ENCODE measurements around the gene COL23A1.

Gene COL23A1

DNA sequence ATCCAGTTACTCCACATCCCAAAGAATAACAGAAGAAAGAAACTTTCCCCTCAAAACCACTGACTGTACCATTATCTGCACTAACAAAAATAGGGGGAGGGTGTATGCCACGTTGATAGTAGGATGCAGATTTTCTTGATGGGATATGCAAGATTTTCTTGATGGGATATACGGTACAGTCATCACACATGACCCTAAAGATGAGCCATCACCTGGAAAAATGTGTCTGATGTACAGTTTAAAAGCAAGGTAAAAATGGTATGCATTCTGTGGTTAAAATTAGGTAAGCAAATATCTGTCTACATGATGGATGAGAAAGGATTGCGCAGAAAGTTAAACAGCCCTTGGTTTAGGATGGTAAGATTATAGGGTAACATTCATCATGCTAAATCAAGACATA is 8.6 kb downstream of the COL23A1 start:
- DNase-seq = no peak
- H2AFZ ChIP-seq (ENCODE audit: low read length) = no peak overlapping the region
- TF ChIP-seq EZH2 (optimal IDR thresholded peaks at IDR 0.05; ENCODE audit: low read depth, low read length) (no peak), EZH2phosphoT487 (IDR thresholded peaks at IDR 0.05; ENCODE audit: low read length) (no peak)
- TF ChIP-seq, protein P1, sequence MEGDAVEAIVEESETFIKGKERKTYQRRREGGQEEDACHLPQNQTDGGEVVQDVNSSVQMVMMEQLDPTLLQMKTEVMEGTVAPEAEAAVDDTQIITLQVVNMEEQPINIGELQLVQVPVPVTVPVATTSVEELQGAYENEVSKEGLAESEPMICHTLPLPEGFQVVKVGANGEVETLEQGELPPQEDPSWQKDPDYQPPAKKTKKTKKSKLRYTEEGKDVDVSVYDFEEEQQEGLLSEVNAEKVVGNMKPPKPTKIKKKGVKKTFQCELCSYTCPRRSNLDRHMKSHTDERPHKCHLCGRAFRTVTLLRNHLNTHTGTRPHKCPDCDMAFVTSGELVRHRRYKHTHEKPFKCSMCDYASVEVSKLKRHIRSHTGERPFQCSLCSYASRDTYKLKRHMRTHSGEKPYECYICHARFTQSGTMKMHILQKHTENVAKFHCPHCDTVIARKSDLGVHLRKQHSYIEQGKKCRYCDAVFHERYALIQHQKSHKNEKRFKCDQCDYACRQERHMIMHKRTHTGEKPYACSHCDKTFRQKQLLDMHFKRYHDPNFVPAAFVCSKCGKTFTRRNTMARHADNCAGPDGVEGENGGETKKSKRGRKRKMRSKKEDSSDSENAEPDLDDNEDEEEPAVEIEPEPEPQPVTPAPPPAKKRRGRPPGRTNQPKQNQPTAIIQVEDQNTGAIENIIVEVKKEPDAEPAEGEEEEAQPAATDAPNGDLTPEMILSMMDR (IDR thresholded peaks at IDR 0.05; ENCODE audit: low read length) = no peak

DNA sequence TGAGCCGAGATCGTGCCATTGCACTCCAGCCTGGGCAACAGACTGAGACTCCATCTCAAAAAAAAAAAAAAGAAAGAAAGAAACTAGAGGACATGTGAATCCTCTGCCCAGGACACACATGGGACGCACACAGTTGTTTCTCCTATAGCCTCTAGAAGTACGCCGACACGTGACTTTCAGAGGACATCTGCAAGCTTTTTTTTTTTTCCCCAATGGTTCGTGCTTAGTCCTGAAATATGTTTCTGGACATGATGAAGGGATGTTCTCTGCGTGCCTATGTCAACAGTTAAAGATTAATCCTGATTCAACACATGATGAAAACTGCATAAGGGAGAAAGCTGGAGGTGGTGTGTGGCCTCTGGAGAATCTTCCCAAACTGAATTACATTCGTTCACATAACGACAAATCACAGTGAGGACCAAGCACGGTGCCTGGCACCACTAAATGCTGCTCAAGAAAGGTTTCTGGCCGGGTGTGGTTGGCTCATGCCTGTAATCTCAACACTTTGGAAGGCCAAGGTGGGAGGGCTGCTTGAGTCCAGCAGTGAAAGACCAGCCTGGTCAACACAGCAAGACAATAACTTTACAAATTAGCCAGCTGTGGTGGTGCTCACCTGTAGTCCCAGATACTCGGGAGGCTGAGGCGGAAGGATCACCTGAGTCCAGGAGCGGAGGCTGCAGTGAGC is 9.8 kb downstream of the COL23A1 start:
- TF ChIP-seq EZH2phosphoT487 (IDR thresholded peaks at IDR 0.05; ENCODE audit: low read length) (no peak), EZH2 (optimal IDR thresholded peaks at IDR 0.05; ENCODE audit: low read depth, low read length) (no peak)
- TF ChIP-seq, protein P1 (IDR thresholded peaks at IDR 0.05; ENCODE audit: low read length) = no peak
- H3K9me2 ChIP-seq (replicated peaks; ENCODE audit: insufficient read depth, low read length) = no peaks in the 10 kb centered on the region
- no peaks in the 10 kb centered on the region for H3K79me2 ChIP-seq (ENCODE audit: low read length)
- H3K9ac ChIP-seq (ENCODE audit: low read length) = no peak overlapping the region
- no peak overlapping the region for H2AFZ ChIP-seq (ENCODE audit: low read length)
- H3K4me2 ChIP-seq (ENCODE audit: low read depth, low read length) = no peak overlapping the region
- peaks cover 22% of the 10 kb centered on the region; the same call in 1 of the 2 replicates for H3K27me3 ChIP-seq (replicated peaks; ENCODE audit: insufficient read depth, low read length)
- no peak for DNase-seq
- no peaks in the 10 kb centered on the region for H3K9me3 ChIP-seq (replicated peaks; ENCODE audit: insufficient read depth, low read length)
- no peak overlapping the region for H3K4me3 ChIP-seq (ENCODE audit: low read length)
- no peaks in the 10 kb centered on the region for H3K4me1 ChIP-seq (ENCODE audit: low read length)
- no peak overlapping the region for H3K27ac ChIP-seq (ENCODE audit: low read length)
- no peaks in the 10 kb centered on the region for H3F3A ChIP-seq (ENCODE audit: insufficient read depth, low read length)
- H4K20me1 ChIP-seq (ENCODE audit: insufficient read depth, low read length) = no peaks in the 10 kb centered on the region
- H3K36me3 ChIP-seq (replicated peaks; ENCODE audit: insufficient read depth, low read length) = no peaks in the 10 kb centered on the region

More for the DNA sequence above, 8.6 kb downstream of the COL23A1 start:
- Histone ChIP-seq H3K4me2 (ENCODE audit: low read depth, low read length) (no peak overlapping the region), H3K36me3 (replicated peaks; ENCODE audit: insufficient read depth, low read length) (no peaks in the 10 kb centered on the region), H3K4me3 (ENCODE audit: low read length) (no peak overlapping the region), H3F3A (ENCODE audit: insufficient read depth, low read length) (no peaks in the 10 kb centered on the region), H3K4me1 (ENCODE audit: low read length) (no peaks in the 10 kb centered on the region), H3K9me2 (replicated peaks; ENCODE audit: insufficient read depth, low read length) (no peaks in the 10 kb centered on the region), H3K9ac (ENCODE audit: low read length) (no peak overlapping the region), H3K9me3 (replicated peaks; ENCODE audit: insufficient read depth, low read length) (no peaks in the 10 kb centered on the region), H4K20me1 (ENCODE audit: insufficient read depth, low read length) (no peaks in the 10 kb centered on the region), H3K79me2 (ENCODE audit: low read length) (no peaks in the 10 kb centered on the region), H3K27me3 (replicated peaks; ENCODE audit: insufficient read depth, low read length) (peaks cover 22% of the 10 kb centered on the region; the same call in 1 of the 2 replicates), H3K27ac (ENCODE audit: low read length) (no peak overlapping the region)

DNA sequence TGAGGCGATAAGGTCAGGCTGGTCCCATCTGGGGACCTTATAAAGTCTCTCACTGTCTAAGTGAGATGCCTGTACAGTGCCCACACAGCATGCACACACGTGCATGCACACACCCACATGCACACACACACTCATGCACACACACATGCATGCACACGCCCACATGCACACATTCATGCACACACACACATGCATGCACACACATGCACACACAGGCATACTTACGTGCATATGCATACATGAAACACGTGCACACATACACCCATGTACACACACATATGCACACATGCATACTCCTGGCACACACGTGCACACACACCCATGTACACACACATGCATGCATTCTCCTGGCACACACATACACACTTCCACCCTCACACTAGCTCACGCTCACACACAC is 12.2 kb downstream of the COL23A1 start:
- no peak overlapping the region for H3K27ac ChIP-seq (ENCODE audit: low read length)
- no peaks in the 10 kb centered on the region for H3K4me1 ChIP-seq (ENCODE audit: low read length)
- H3F3A ChIP-seq (ENCODE audit: insufficient read depth, low read length) = no peaks in the 10 kb centered on the region
- TF ChIP-seq EZH2phosphoT487 (IDR thresholded peaks at IDR 0.05; ENCODE audit: low read length) = no peak
- TF ChIP-seq EZH2 (optimal IDR thresholded peaks at IDR 0.05; ENCODE audit: low read depth, low read length) = no peak
- TF ChIP-seq, protein P1 (IDR thresholded peaks at IDR 0.05; ENCODE audit: low read length) = no peak
- H2AFZ ChIP-seq (ENCODE audit: low read length) = no peak overlapping the region
- H3K9me3 ChIP-seq (replicated peaks; ENCODE audit: insufficient read depth, low read length) = no peaks in the 10 kb centered on the region
- H3K4me3 ChIP-seq (ENCODE audit: low read length) = no peak overlapping the region
- no peaks in the 10 kb centered on the region for H3K79me2 ChIP-seq (ENCODE audit: low read length)
- no peak overlapping the region for H3K4me2 ChIP-seq (ENCODE audit: low read depth, low read length)
- H4K20me1 ChIP-seq (ENCODE audit: insufficient read depth, low read length) = no peaks in the 10 kb centered on the region
- no peaks in the 10 kb centered on the region for H3K36me3 ChIP-seq (replicated peaks; ENCODE audit: insufficient read depth, low read length)
- no peak overlapping the region for H3K9ac ChIP-seq (ENCODE audit: low read length)
- H3K9me2 ChIP-seq (replicated peaks; ENCODE audit: insufficient read depth, low read length) = no peaks in the 10 kb centered on the region
- H3K27me3 ChIP-seq (replicated peaks; ENCODE audit: insufficient read depth, low read length) = peaks cover 29% of the 10 kb centered on the region; the same call in 1 of the 2 replicates
- no peak for DNase-seq

Data from MM.1S (cell line).